Measurements from ENCODE around the gene ACAD10. TPM values are rescaled to one million over a fixed set of nuclear protein-coding genes. Genes with fewer than 3 reads are reported as not detected.

ACAD10 gene
- total RNA-seq, 1 experiment from 2014 or later, result 25.3 TPM

DNA sequence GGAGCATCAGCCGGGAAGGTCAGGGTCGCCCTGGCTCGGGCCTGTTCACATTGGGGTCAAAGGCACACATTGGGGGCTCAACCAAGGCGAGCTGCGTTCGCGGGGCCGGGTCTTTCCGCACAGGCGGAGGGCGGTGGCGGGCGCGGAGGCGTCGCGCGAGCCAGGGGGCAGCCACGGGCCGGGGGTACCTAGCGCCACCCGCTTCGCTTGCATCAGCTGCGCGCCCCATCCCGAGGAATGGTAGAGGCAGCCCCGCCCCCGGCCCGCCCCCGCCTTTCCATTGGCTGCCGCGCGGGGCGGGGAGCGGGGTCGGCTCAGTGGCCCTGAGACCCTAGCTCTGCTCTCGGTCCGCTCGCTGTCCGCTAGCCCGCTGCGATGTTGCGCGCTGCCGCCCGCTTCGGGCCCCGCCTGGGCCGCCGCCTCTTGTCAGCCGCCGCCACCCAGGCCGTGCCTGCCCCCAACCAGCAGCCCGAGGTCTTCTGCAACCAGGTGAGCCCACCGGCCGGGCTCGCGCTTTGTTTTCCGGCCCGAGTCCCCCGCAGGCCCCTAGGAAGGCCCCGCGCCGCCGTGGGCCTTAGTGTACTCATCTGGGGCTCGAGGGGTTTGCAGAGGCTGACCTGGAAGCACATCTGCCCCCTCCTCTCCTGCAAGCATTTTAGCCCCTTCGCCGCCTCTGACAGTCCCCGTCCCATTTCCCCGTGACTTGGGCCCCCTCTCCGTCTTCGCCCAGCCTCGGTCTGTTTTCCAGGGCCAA is 80.9 kb downstream of the ACAD10 start, which contains the start of gene ALDH2 (continued):
- peak; percentile 83 for TF ChIP-seq POLR2AphosphoS5 (IDR thresholded peaks at IDR 0.05; ENCODE audit: low read depth, low read length)

DNA sequence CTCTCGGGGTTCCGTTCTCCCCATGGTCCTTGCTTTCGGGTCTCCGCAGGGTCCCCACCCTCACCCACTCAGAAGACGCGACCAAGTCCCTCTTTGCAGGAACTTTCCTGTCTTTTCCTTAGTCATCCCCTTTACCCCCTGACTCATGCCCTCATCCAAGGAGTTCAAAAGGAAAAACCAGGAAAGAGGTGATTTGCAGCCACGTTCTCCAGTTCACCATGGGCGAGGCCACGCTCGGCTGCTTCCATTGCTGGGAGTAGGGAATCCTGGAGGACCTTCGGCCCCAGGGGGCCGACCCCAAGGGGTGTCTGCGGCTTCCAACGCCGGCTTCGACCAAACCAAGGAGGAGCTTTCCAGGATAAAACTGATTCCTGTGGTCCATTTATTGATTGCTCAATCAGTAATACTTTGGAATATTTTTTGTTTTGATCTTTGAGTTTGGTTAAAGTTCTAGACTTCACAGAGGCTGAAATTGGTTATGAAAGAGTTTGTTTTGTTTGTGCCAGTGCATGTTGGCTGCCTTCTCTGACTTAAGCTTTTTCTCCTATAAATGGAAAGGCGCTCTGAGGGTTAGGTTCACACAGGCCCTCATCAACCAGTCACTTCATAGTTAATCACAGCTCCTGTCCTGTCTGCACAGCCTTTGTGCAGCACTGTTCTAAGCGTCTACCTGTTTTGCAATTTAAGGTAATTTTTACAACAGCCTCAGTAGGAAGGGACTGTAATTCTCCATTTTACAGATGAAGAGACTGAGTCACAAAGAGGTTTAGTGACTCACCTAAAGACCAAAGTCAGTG is 81.7 kb downstream of the ACAD10 start:
- RAD21 ChIA-PET (ENCODE audit: low non-redundant PET in 1 of 2, low total read pairs in 2 of 2, uncharacterized antibody in 2 of 2, unreplicated experiment in 2 of 2), result no interaction called here
- peak; percentile 58 for ATAC-seq
- peak overlapping the region; percentile 88 for H2AFZ ChIP-seq (ENCODE audit: low read depth, low read length, poor library complexity, severe bottlenecking)
- H3K4me2 ChIP-seq (ENCODE audit: low read length), result peak overlapping the region; percentile 98
- CTCF ChIA-PET, result no interaction called here
- peaks cover 9 to 19% of the 10 kb centered on the region in 2 experiments for H3K4me1 ChIP-seq (ENCODE audit: control insufficient read depth in 1 of 2, insufficient read depth in 2 of 2, low read length in 2 of 2)
- H3K9ac ChIP-seq (ENCODE audit: low read length), result peak overlapping the region; percentile 69
- POLR2A ChIA-PET, result no interaction called here
- H4K20me1 ChIP-seq (ENCODE audit: insufficient read depth), result no peaks in the 10 kb centered on the region
- no peaks in the 10 kb centered on the region for H3K36me3 ChIP-seq (ENCODE audit: control insufficient read depth in 1 of 2, insufficient read depth in 2 of 2, low read length in 2 of 2)
- no peaks in the 10 kb centered on the region for H3K79me2 ChIP-seq (ENCODE audit: insufficient read depth, low read length)
- no peaks in the 10 kb centered on the region for H3K9me2 ChIP-seq (ENCODE audit: insufficient read depth)
- TF ChIP-seq, protein P1, sequence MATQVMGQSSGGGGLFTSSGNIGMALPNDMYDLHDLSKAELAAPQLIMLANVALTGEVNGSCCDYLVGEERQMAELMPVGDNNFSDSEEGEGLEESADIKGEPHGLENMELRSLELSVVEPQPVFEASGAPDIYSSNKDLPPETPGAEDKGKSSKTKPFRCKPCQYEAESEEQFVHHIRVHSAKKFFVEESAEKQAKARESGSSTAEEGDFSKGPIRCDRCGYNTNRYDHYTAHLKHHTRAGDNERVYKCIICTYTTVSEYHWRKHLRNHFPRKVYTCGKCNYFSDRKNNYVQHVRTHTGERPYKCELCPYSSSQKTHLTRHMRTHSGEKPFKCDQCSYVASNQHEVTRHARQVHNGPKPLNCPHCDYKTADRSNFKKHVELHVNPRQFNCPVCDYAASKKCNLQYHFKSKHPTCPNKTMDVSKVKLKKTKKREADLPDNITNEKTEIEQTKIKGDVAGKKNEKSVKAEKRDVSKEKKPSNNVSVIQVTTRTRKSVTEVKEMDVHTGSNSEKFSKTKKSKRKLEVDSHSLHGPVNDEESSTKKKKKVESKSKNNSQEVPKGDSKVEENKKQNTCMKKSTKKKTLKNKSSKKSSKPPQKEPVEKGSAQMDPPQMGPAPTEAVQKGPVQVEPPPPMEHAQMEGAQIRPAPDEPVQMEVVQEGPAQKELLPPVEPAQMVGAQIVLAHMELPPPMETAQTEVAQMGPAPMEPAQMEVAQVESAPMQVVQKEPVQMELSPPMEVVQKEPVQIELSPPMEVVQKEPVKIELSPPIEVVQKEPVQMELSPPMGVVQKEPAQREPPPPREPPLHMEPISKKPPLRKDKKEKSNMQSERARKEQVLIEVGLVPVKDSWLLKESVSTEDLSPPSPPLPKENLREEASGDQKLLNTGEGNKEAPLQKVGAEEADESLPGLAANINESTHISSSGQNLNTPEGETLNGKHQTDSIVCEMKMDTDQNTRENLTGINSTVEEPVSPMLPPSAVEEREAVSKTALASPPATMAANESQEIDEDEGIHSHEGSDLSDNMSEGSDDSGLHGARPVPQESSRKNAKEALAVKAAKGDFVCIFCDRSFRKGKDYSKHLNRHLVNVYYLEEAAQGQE (IDR thresholded peaks at IDR 0.05; ENCODE audit: low read depth), result no peak
- TF ChIP-seq TCF7L2 (IDR thresholded peaks at IDR 0.05; ENCODE audit: borderline replicate concordance, extremely low read depth, insufficient read depth, insufficient read length) (peak; percentile 34), JUND (IDR thresholded peaks at IDR 0.05) (no peak), CEBPB (IDR thresholded peaks at IDR 0.05; ENCODE audit: low read depth) (no peak), ELF1 (IDR thresholded peaks at IDR 0.05; ENCODE audit: borderline replicate concordance, low read depth) (no peak), ZFX (IDR thresholded peaks at IDR 0.05) (no peak), POLR2AphosphoS5 (IDR thresholded peaks at IDR 0.05; ENCODE audit: low read depth, low read length) (no peak), SRF (IDR thresholded peaks at IDR 0.05; ENCODE audit: low read depth) (no peak)
- TF ChIP-seq, protein P2, sequence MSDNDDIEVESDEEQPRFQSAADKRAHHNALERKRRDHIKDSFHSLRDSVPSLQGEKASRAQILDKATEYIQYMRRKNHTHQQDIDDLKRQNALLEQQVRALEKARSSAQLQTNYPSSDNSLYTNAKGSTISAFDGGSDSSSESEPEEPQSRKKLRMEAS (IDR thresholded peaks at IDR 0.05), result peak; percentile 17; the same call in 1 of the 2 replicates
- TF ChIP-seq, protein P3, sequence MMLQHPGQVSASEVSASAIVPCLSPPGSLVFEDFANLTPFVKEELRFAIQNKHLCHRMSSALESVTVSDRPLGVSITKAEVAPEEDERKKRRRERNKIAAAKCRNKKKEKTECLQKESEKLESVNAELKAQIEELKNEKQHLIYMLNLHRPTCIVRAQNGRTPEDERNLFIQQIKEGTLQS (IDR thresholded peaks at IDR 0.05), result no peak
- TF ChIP-seq, protein P4, sequence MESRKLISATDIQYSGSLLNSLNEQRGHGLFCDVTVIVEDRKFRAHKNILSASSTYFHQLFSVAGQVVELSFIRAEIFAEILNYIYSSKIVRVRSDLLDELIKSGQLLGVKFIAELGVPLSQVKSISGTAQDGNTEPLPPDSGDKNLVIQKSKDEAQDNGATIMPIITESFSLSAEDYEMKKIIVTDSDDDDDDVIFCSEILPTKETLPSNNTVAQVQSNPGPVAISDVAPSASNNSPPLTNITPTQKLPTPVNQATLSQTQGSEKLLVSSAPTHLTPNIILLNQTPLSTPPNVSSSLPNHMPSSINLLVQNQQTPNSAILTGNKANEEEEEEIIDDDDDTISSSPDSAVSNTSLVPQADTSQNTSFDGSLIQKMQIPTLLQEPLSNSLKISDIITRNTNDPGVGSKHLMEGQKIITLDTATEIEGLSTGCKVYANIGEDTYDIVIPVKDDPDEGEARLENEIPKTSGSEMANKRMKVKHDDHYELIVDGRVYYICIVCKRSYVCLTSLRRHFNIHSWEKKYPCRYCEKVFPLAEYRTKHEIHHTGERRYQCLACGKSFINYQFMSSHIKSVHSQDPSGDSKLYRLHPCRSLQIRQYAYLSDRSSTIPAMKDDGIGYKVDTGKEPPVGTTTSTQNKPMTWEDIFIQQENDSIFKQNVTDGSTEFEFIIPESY (IDR thresholded peaks at IDR 0.05; ENCODE audit: extremely low read depth, insufficient replicate concordance, low read length), result no peak
- intact Hi-C loops (cut with micrococcal nuclease), result no loop called here
- BruUV-seq (replicated peaks), result TSS peak; percentile 70
- H3K4me3 ChIP-seq (replicated peaks in 1 of 2; ENCODE audit: low read depth in 1 of 2, low read length in 2 of 2), result peak overlapping the region; percentile 77 to 85
- peak overlapping the region; percentile 43; the same call in 1 of the 2 replicates for H3K27ac ChIP-seq (ENCODE audit: low read depth, low read length)
- H3K27me3 ChIP-seq (ENCODE audit: insufficient read depth, low read length), result no peaks in the 10 kb centered on the region
- DNase-seq (ENCODE audit: low read depth, low spot score), result peak; percentile 12
- H3K9me3 ChIP-seq (ENCODE audit: control insufficient read depth in 1 of 2, insufficient read depth in 1 of 2, low read depth in 1 of 2, low read length in 2 of 2), result no peaks in the 10 kb centered on the region

Measured in HCT116 (cell line).